Upper lobe of left lung (tissue), 6 donors: ENCODE measurements around the gene PAX2. TPM values are rescaled to one million over a fixed set of nuclear protein-coding genes. Genes with fewer than 3 reads are reported as not detected.

Experiments used
- ATAC-seq, 2 donors: fragments of 200-7000 bp; cut with Tn5 transposase; one replicate each; pipeline ENCODE4 v1.9.1; 2022; ENCODE audit warnings: mild to moderate bottlenecking in 2 of 2, moderate library complexity in 2 of 2; ENCODE audit not compliant: low FRiP score in 2 of 2
- DNase-seq, 2 donors: peaks; one replicate each; pipeline ENCODE4 v3.0.0-alpha.2; 2019 to 2020
- H3K27ac ChIP-seq, 4 donors: fragments of 200-600 bp; sonication (generic); one replicate each; pipeline ENCODE4 v1.5.1; 2016 to 2019
- H3K27me3 ChIP-seq, 4 donors: fragments of 200-600 bp; sonication (generic); one replicate each; pipeline ENCODE4 v1.5.1; 2017 to 2019
- H3K36me3 ChIP-seq, 4 donors: fragments of 200-600 bp; sonication (generic); one replicate each; pipeline ENCODE4 v1.5.1; 2016 to 2019
- H3K4me1 ChIP-seq, 4 donors: fragments of 200-600 bp; sonication (generic); one replicate each; pipeline ENCODE4 v1.5.1; 2018 to 2019
- H3K4me3 ChIP-seq, 4 donors: fragments of 200-600 bp; sonication (generic); one replicate each; pipeline ENCODE4 v1.5.1; 2017 to 2019; ENCODE audit warnings: mild to moderate bottlenecking in 2 of 4, moderate library complexity in 1 of 4
- H3K9me3 ChIP-seq, 4 donors: fragments of 200-600 bp; sonication (generic); one replicate each; pipeline ENCODE4 v1.5.1; 2018 to 2019
- EP300 ChIP-seq, 4 donors: sonication (generic); formaldehyde crosslinking; IDR thresholded peaks; one replicate each; pipeline ENCODE4 v1.5.1; 2017; ENCODE audit warnings: antibody characterized with exemption in 4 of 4, control low read depth in 2 of 4
- POLR2A ChIP-seq, 4 donors: fragments of 450-650 bp; IDR thresholded peaks; one replicate each; pipeline ENCODE4 v1.5.1; 2016 to 2017; ENCODE audit warnings: antibody characterized with exemption in 4 of 4, mild to moderate bottlenecking in 2 of 4
- POLR2AphosphoS5 ChIP-seq, 2 donors: sonication (generic); formaldehyde crosslinking; IDR thresholded peaks; one replicate each; pipeline ENCODE4 v1.5.1; 2017; ENCODE audit warnings: antibody characterized with exemption in 2 of 2
- WGBS, 2 donors: methylation state at CpG; one replicate each; pipeline ENCODE4 v1.1.5; 2017 to 2018; 5-methylcytosine and 5-hydroxymethylcytosine counted together
- total RNA-seq, 6 donors: library from RNA; depleted of rRNA in 4 of 6; stranded (reverse); fragments of >200 nt in 4 of 6; gene quantifications; one replicate each; pipeline versions ENCODE4 v1.1.0 to v1.2.1, GENCODE V29; 2016 to 2021
- TF ChIP-seq, protein P1 (sequence below), 6 experiments: fragments of 450-650 bp in 4 of 6; fragments of 200-600 bp in 2 of 6; sonication (generic) in 2 of 6; IDR thresholded peaks; one replicate each; pipeline ENCODE4 v1.5.1; 2016 to 2019; ENCODE audit warnings: antibody characterized with exemption in 6 of 6
- donor health status: DM: no; HTN: no; CAD: no; lungs with moderate emphysema.
- donor health status: DM: no; HTN: yes; CAD: no; lungs with severe emphysema.

The PAX2 gene
- total RNA-seq, 6 donors from 2014 or later: 0.07 TPM; not detected in 5

DNA sequence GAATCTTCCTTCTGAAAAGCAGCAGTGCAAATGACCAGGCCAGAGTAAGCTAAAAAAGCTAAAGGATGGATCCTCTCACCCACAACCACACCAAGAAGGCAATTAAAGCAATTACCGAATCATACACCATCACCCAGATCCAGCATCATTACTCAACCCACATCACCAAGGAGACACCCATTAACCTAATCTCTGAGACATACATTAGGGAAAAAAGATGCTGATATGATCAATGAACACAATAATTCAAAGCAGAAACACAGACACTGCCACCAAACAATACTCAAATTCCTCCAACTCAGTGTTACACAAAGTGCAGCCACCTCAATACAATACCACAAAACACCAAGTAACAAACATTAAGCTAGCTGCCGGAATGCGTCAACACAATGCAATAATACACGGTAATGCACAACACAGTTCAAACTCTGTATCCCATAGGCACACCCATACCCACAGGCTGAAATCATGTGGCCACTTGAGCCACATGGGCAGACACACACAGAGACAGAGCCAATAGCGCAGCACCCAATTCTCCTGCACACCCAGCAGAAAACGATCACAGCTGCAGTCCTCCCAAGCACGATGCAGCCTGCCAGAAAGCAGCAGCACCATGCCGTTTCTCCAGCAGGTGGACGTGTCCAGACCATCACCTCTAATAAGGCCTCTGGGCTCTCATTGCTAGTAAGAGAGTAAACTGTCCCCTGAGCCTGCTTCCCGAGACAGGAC lies 21.5 kb downstream of the PAX2 start:
- H3K27me3 ChIP-seq: no peaks in the 10 kb centered on the region
- 64 to 75% methylated on average over 6 to 10 of the region's 10 CpGs for WGBS, 2 donors
- ATAC-seq (no peak), DNase-seq (no peak)
- H3K36me3 ChIP-seq: no peaks in the 10 kb centered on the region
- H3K27ac ChIP-seq: no peak overlapping the region
- no peak overlapping the region for H3K4me3 ChIP-seq
- TF ChIP-seq, protein P1, sequence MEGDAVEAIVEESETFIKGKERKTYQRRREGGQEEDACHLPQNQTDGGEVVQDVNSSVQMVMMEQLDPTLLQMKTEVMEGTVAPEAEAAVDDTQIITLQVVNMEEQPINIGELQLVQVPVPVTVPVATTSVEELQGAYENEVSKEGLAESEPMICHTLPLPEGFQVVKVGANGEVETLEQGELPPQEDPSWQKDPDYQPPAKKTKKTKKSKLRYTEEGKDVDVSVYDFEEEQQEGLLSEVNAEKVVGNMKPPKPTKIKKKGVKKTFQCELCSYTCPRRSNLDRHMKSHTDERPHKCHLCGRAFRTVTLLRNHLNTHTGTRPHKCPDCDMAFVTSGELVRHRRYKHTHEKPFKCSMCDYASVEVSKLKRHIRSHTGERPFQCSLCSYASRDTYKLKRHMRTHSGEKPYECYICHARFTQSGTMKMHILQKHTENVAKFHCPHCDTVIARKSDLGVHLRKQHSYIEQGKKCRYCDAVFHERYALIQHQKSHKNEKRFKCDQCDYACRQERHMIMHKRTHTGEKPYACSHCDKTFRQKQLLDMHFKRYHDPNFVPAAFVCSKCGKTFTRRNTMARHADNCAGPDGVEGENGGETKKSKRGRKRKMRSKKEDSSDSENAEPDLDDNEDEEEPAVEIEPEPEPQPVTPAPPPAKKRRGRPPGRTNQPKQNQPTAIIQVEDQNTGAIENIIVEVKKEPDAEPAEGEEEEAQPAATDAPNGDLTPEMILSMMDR (IDR thresholded peaks at IDR 0.05): no peak
- TF ChIP-seq EP300 (IDR thresholded peaks at IDR 0.05) (no peak), POLR2A (IDR thresholded peaks at IDR 0.05) (no peak), POLR2AphosphoS5 (IDR thresholded peaks at IDR 0.05) (no peak)
- no peaks in the 10 kb centered on the region for H3K9me3 ChIP-seq
- no peaks in the 10 kb centered on the region for H3K4me1 ChIP-seq

GRCh38 chr10:100767422-100767775 lies 22.0 kb downstream of the PAX2 start:
- Histone ChIP-seq H3K36me3 (no peaks in the 10 kb centered on the region), H3K27ac (no peak overlapping the region), H3K9me3 (no peaks in the 10 kb centered on the region), H3K27me3 (no peaks in the 10 kb centered on the region), H3K4me3 (no peak overlapping the region), H3K4me1 (no peaks in the 10 kb centered on the region)
- DNase-seq (no peak), ATAC-seq (no peak)
- TF ChIP-seq EP300 (IDR thresholded peaks at IDR 0.05) (no peak), POLR2A (IDR thresholded peaks at IDR 0.05) (no peak), POLR2AphosphoS5 (IDR thresholded peaks at IDR 0.05) (no peak)
- TF ChIP-seq, protein P1 (IDR thresholded peaks at IDR 0.05): no peak
- WGBS, 2 donors: 80% methylated on average over 5 of the region's 5 CpGs

GRCh38 chr10:100769481-100769880 lies 24.1 kb downstream of the PAX2 start:
- TF ChIP-seq, protein P1 (IDR thresholded peaks at IDR 0.05): no peak
- no peak for ATAC-seq
- 85 to 94% methylated on average over 2 of the region's 2 CpGs for WGBS, 2 donors

GRCh38 chr10:100773646-100774045 lies 28.3 kb downstream of the PAX2 start:
- Histone ChIP-seq H3K4me1 (no peaks in the 10 kb centered on the region), H3K4me3 (no peak overlapping the region), H3K27ac (no peak overlapping the region), H3K27me3 (no peaks in the 10 kb centered on the region), H3K9me3 (no peaks in the 10 kb centered on the region), H3K36me3 (no peaks in the 10 kb centered on the region)
- DNase-seq (no peak), ATAC-seq (no peak)
- TF ChIP-seq EP300 (IDR thresholded peaks at IDR 0.05): no peak
- TF ChIP-seq, protein P1 (IDR thresholded peaks at IDR 0.05): no peak
- no peak for TF ChIP-seq POLR2AphosphoS5 (IDR thresholded peaks at IDR 0.05)
- TF ChIP-seq POLR2A (IDR thresholded peaks at IDR 0.05): no peak
- WGBS, 2 donors: 76 to 86% methylated on average over 4 of the region's 4 CpGs

More at GRCh38 chr10:100769481-100769880, 24.1 kb downstream of the PAX2 start:
- no peaks in the 10 kb centered on the region for H3K9me3 ChIP-seq
- H3K27me3 ChIP-seq: no peaks in the 10 kb centered on the region
- no peaks in the 10 kb centered on the region for H3K4me1 ChIP-seq
- H3K27ac ChIP-seq: no peak overlapping the region
- no peak for DNase-seq
- no peak overlapping the region for H3K4me3 ChIP-seq
- H3K36me3 ChIP-seq: no peaks in the 10 kb centered on the region

DNA sequence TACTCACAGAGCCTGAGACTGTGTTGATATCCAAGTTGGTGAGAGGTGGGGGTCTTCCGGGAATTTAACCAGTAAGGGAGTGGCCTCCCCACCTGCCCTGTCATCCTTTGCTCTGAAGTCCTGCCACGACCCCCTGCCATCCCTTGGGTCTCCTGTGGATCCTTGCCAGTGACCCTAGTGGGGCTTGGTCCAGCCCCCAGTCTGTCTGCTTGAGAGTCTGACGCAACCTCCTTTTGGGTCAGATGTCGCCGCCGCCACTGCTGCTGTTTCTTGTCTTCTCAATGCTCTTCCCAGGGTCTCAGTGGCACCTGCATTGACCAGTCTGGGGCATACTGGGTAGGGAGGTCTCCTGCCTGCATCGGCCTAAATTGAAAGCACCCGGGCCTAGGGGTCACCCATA lies 28.8 kb downstream of the PAX2 start:
- DNase-seq: no peak
- no peak for ATAC-seq
- no peak overlapping the region for H3K27ac ChIP-seq
- WGBS, 2 donors: 80% methylated on average over 6 to 8 of the region's 8 CpGs
- no peak for TF ChIP-seq POLR2AphosphoS5 (IDR thresholded peaks at IDR 0.05)
- TF ChIP-seq, protein P1 (IDR thresholded peaks at IDR 0.05): no peak
- no peak for TF ChIP-seq EP300 (IDR thresholded peaks at IDR 0.05)
- TF ChIP-seq POLR2A (IDR thresholded peaks at IDR 0.05): no peak
- H3K4me1 ChIP-seq: no peaks in the 10 kb centered on the region
- no peaks in the 10 kb centered on the region for H3K36me3 ChIP-seq
- no peaks in the 10 kb centered on the region for H3K9me3 ChIP-seq
- H3K27me3 ChIP-seq: no peaks in the 10 kb centered on the region
- H3K4me3 ChIP-seq: no peak overlapping the region
